ENCODE data around the gene ADAM11. TPM values are rescaled to one million over a fixed set of nuclear protein-coding genes. Genes with fewer than 3 reads are reported as not detected.

ADAM11 gene
- total and polyA plus RNA-seq, 2 of the 4 experiments (the other 2 are of a cell fraction): 0.36 to 0.53 TPM

GRCh38 chr17:44778656-44779210, 19.9 kb downstream of the ADAM11 start:
- no peak for DNase-seq

More at GRCh38 chr17:44778656-44779210, 19.9 kb downstream of the ADAM11 start:
- BruUV-seq (replicated peaks): no TSS peak
- no peak overlapping the region for H3K23ac ChIP-seq (ENCODE audit: low read depth, low read length)
- no peak for ATAC-seq (ENCODE audit: low read depth)
- no peaks in the 10 kb centered on the region for H3K9me1 ChIP-seq (ENCODE audit: insufficient read depth, low read length)
- peaks cover 3% of the 10 kb centered on the region; the same call in 1 of the 2 replicates for H3K4me1 ChIP-seq (ENCODE audit: control insufficient read depth, insufficient read depth, low read length)
- no peak overlapping the region for H3K4me3 ChIP-seq (ENCODE audit: insufficient read depth, low read depth, low read length)
- WGBS, 2 experiments (ENCODE audit: extremely low coverage in 2 of 2, insufficient read length in 1 of 2): no CpG with 5 or more reads among the region's 10 CpGs
- POLR2A ChIA-PET (ENCODE audit: unreplicated experiment): interaction anchor here (0.5 kb wide), 1 partner anchor 120 kb away, joined by 3 read pairs; no protein-coding TSS in a partner anchor
- H3K4me2 ChIP-seq (ENCODE audit: low read depth, low read length): no peak overlapping the region
- no peaks in the 10 kb centered on the region for H3K27me3 ChIP-seq (ENCODE audit: control insufficient read depth, insufficient read depth, low read length)
- peak overlapping the region; percentile 35; the same call in 1 of the 2 replicates for H2BK20ac ChIP-seq (ENCODE audit: low read depth, low read length)
- H2BK15ac ChIP-seq (ENCODE audit: low read depth, low read length): no peak overlapping the region
- no peak overlapping the region for H2BK5ac ChIP-seq (ENCODE audit: low read depth, low read length, poor library complexity, severe bottlenecking)
- CTCF ChIA-PET: interaction anchor here (0.8 to 3.2 kb wide), 6 partner anchors 66 to 100 kb away, joined by 3 to 25 read pairs (median 4); no protein-coding TSS in a partner anchor
- H3K27ac ChIP-seq (ENCODE audit: insufficient read depth, low read length): no peak overlapping the region
- no peak overlapping the region for H3K14ac ChIP-seq (replicated peaks; ENCODE audit: low read depth, low read length)
- dilution Hi-C loops (cut with HindIII; ENCODE audit: low sequenced_read_pairs, unreplicated experiment) (no loop called here), in situ Hi-C loops (cut with MboI; ENCODE audit: low sequenced_read_pairs) (no loop called here), intact Hi-C loops (cut with micrococcal nuclease) (loop anchor here (1.0 to 2.0 kb wide), 3 partner anchors 51 to 354 kb away; partner anchors contain the start of gene PLCD3)
- no peaks in the 10 kb centered on the region; the same call in 1 of the 2 replicates for H4K20me1 ChIP-seq (ENCODE audit: insufficient read depth, low read length)
- no peak overlapping the region for H4K5ac ChIP-seq (ENCODE audit: low read depth, low read length)
- H3K4ac ChIP-seq (ENCODE audit: low read depth, low read length): no peak overlapping the region
- H2AK5ac ChIP-seq (ENCODE audit: low read depth, low read length): 0 out of 2 replicates have a peak overlapping the region, but pooled peaks have one; percentile 27
- H2AK9ac ChIP-seq (replicated peaks; ENCODE audit: low read depth, low read length, poor library complexity): peak overlapping the region; percentile 99
- TF ChIP-seq RAD21 (IDR thresholded peaks at IDR 0.05; ENCODE audit: low read length) (no peak), MAFK (IDR thresholded peaks at IDR 0.05; ENCODE audit: low read depth, low read length) (no peak), BHLHE40 (IDR thresholded peaks at IDR 0.05; ENCODE audit: low read depth, low read length) (no peak), USF2 (IDR thresholded peaks at IDR 0.05; ENCODE audit: low read depth, low read length) (no peak), MAZ (IDR thresholded peaks at IDR 0.05; ENCODE audit: borderline replicate concordance, low read depth, low read length) (no peak), FOS (IDR thresholded peaks at IDR 0.05; ENCODE audit: low read depth, low read length) (no peak), CEBPB (IDR thresholded peaks at IDR 0.05; ENCODE audit: low read depth, low read length) (no peak), SMC3 (IDR thresholded peaks at IDR 0.05; ENCODE audit: low read depth, low read length) (no peak), CHD1 (IDR thresholded peaks at IDR 0.05; ENCODE audit: low read depth, low read length) (no peak), MXI1 (IDR thresholded peaks at IDR 0.05; ENCODE audit: borderline replicate concordance, low read depth, low read length) (no peak)
- H4K8ac ChIP-seq (ENCODE audit: low read depth in 2 of 2, low read length in 2 of 2): no peak overlapping the region
- H3K9ac ChIP-seq (ENCODE audit: low read depth, low read length): no peak overlapping the region
- no peak overlapping the region for H3K18ac ChIP-seq (ENCODE audit: low read depth, low read length)
- H3K9me3 ChIP-seq (ENCODE audit: control insufficient read depth, insufficient read depth, low read length): no peaks in the 10 kb centered on the region
- no peak overlapping the region for H4K91ac ChIP-seq (ENCODE audit: insufficient read depth, low read depth, low read length)
- no peaks in the 10 kb centered on the region for H3K79me1 ChIP-seq (ENCODE audit: low read depth in 1 of 2, low read length in 2 of 2)
- no peaks in the 10 kb centered on the region for H3K36me3 ChIP-seq (ENCODE audit: control insufficient read depth, insufficient read depth, low read length)
- no peak overlapping the region; the same call in 1 of the 2 replicates for H2BK120ac ChIP-seq (ENCODE audit: low read depth, low read length)
- peak overlapping the region; percentile 100 for H2AFZ ChIP-seq (replicated peaks; ENCODE audit: low read length, poor library complexity)
- no peak overlapping the region for H3K56ac ChIP-seq (ENCODE audit: extremely low read depth, insufficient read depth, low read length)

Measured in IMR-90 (cell line).